ENCODE measurements around the gene IPO9.

GRCh38 chr1:201791051-201791778, 37.7 kb upstream of the IPO9 start:
- TF ChIP-seq CTCF (IDR thresholded peaks at IDR 0.05) (no peak), POLR2A (IDR thresholded peaks at IDR 0.05) (no peak)

Measured in uterus (tissue), 2 donors.